ENCODE results near the gene ASMT.
A peak's percentile ranks its signal among the peaks of the same experiment; 100 is the strongest.
"Not testable (repeated sequence)": the region's sequence is repeated elsewhere in the genome, so short reads cannot be mapped to it uniquely, and the experiment has no call there.

The ASMT gene

DNA sequence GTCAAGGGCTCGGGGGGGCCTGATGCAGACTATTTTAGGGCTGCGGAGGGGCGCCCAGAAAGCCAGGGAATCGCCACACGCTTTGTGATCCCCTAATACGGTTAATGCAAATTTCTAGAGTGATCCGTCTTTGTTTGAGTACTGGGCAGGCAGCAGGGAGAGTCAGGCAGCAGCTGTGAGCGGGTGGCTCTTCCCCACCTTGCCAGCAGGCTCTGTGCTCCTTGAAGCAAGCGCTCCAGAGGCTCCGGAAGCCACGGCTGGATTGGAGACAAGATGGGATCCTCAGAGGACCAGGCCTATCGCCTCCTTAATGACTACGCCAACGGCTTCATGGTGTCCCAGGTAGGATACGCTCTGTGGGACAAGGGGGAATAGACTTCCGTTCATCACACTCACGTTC, at the start of gene ASMT:
Gene ASMT, plus strand, starts transcription at position 133 of the 400 bp plus-strand sequence. Its CDS starts 141 bp downstream, at position 274.
- DNase-seq, result no peak

DNA sequence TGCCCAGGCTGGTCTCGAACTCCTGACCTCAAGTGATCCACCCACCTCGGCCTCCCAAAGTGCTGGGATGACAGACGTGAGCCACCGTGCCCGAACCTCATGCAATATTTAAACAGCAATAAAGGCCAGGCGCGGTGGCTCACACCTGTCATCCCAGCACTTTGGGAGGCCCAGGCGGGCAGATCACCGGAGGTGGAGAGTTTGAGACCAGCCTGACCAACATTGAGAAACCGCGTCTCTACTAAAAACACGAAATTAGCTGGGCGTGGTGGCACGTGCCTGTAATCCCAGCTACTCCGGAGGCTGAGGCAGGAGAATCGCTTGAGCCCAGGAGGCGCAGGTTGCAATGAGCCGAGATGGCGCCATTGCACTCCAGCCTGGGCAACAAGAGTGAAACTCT, 40.7 kb upstream of the ASMT start:
- DNase-seq, result not testable (repeated sequence)

- no peak for DNase-seq
Measured at GRCh38 chrX:1576201-1576992, 38.5 kb upstream of the ASMT start.

DNA sequence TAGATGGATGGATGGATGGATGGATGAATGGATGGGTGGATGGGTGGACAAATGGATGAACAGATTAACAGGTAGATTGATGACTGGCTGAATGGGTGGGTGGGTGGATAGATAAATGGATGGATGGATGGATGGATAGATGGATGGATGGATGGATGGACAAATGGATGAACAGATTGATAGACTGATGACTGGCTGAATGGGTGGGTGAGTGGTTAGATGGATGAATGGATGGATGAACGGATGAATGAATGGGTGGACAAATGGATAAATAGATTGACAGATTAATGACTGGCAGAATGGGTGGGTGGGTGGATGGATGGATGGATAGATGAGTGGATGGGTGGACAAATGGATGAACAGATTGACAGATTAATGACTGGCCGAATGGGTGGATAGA, 37.0 kb upstream of the ASMT start:
- no peak for DNase-seq

- DNase-seq, result no peak
Measured at GRCh38 chrX:1578511-1579173, 36.2 kb upstream of the ASMT start.

GRCh38 chrX:1581132-1581531, 33.7 kb upstream of the ASMT start:
- peak; percentile 15 for DNase-seq

DNA sequence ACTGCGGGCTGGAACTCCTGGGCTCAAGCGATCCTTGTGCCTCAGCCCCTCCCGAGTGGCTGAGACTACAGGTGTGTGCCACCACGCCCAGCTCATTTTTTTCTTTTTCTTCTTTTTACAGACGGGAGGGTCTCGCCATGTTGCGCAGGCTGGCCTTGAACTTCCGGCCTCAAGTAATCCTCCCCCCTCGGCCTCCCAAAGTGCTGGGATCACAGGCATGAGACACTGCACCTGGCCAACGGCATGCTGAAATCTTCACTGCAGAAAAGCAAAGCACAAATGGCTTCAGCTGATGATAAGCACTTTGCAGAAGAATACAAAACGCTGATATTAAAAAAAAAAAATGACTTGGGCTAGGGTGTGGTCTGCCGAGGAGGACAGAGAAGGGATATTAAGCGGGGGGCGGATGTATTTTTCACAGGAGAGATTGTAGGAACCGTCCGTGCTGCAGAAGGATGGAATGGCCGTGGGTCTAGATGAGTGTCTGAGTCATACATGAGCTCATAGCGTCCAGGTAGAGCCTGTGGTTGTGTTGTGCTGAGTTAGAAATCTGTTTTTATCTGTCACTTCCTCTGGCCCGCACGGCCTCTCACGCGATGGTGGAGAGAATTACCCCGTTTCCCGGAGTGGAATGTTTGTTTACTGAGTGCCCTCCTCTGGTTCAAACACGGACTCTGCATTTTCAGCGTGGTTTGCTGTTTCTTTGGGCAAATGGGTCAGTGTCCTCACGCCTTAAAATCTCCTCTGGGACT, 32.0 kb upstream of the ASMT start:
- no peak for DNase-seq

DNA sequence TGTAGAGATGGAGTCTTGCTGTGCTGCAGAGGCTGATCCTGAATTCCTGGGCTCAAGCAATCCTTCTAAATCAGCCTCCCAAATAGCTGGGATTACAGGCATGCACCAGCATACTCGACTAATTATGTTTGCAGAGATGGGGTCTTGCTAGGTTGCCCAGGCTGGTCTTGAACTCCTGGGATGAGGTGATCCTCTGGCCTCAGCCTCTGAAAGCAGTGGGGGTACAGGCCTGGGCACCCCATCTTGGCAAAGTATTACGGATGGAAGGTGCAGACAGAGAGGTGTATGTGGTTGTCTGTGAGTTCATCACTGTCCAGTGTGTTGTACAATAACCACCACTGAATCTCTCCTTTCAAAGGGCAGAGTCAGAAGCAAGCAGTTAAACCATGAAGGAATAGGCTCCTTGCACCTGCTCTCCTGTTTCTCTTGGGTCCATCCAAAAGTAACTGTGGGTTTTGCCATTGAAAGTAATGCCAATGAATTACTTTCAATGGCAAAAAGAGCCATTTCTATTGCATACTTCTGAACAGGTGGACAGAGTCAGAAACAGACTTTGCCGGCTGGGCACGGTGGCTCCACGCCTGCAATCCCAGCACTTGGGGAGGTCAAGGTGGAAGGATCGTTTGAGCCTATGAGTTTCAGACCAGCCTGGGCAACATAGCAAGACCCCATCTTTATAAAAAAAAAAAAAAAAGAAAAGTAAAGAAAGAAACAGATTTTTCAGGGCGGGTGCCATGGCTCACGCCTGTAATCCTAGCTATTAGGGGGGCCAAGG, 30.4 kb upstream of the ASMT start:
- no peak for DNase-seq

- DNase-seq, result no peak
Measured at GRCh38 chrX:1587161-1587560, 27.7 kb upstream of the ASMT start.

DNA sequence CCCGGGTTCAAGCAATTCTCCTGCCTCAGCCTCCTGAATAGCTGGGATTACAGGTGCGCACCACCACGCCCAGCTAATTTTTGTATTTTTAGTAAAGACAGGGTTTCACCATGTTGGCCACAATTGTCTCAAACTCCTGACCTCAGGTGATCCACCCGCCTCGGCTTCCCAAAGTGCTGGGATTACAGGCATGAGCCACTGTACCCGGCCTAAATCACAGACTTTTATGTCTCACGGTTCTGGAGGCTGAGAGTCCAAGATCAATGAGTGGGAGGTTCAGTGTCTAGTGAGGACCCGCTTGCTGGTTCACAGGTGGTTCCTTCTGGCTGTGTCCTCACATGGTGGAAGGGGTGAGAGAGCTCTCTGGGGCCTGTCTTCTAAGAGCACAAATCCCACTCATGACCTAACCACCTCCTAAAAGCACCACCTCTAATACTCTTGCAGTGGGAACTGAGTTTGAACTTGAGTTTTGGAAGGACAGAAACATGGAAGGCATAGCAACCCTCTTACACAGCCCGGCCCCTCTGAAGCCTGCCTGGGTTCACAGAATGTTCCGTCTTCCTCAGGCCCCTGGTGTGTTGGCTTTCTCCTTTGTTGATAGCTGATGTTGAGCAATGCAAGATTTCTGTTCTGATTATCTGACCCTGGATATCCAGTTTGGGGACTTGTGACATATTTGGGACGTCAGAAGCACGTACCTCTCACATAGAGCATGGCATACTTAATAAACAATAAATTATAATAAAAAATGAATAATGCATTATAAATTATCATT, 25.3 kb upstream of the ASMT start:
- no peak for DNase-seq

DNA sequence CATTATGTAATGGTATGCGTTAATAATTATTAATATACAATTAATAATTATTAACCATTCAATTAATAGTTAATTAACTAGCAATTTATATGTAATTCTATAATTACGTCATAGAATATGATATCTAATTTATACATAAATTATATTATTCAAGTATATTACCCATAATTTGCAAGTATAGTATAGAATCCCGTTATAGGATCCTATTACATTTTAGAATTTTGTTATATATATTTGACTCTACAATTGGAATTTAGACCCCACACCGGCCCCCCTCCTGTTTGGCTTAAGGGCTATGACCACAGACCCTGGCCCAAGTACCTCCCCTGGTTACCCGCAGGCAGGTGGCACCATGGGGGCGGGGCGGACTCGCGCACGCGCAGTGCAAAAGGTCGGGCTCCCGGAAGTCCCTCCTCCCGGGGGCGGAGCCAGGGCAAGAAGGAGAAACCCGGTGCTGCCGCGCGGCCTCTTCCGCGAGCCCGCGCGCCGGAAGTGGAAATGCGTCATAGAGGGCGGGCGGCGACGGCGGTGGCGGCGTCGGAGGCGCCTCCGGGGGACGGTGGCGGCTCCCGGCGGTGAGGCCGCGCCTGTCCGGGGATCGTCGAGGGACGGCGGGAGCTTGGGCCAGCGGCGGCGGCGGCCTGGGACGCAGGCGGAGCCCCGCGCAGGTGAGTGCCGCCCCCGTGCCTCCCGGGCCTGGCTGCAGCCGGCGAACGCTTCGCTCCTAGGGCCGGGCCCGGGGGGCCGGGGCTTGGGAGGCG, 23.6 kb upstream of the ASMT start, which contains the start of gene AKAP17A:
Gene AKAP17A, plus strand, starts transcription at position 503 of the 761 bp plus-strand sequence. CDS start 1,859 bp downstream, outside the sequence.
- peak; percentile 93 for DNase-seq

DNA sequence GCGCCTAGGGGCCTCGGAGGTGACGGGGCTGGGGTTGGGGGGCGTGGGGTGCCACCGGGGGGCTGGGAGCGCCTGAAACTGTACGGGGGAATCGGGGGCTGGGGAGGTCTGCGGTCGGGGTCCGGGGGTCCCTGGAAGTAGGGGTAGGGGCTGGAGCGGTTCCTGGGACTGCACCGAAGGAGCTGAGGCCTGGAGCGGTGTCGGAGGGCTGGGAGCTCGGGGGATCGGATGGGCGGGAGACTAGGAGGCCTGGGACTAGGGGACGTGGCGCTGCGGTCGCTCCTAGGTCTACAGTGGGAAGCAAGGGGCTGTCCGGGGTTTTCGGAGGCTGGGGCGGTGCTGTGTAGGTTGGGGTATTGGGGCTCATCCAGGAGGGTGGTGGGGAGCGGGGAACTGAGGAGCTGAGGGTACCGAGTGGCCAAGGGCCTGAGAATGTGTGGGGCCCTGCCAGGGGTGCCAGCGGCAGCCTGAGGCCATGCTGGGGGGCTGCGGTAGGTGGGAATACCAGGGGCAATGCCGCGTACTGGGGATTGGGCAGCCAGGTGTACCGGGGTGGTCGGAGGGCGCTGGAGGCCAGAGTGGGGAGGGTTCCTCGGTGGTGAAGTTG, 22.9 kb upstream of the ASMT start:
- no peak for DNase-seq

- DNase-seq, result peak; percentile 7
Measured at GRCh38 chrX:1592470-1593142, 22.3 kb upstream of the ASMT start.

- DNase-seq, result no peak
Measured at GRCh38 chrX:1593286-1594271, 21.3 kb upstream of the ASMT start.

GRCh38 chrX:1595711-1596060, 19.2 kb upstream of the ASMT start:
- no peak for DNase-seq

DNA sequence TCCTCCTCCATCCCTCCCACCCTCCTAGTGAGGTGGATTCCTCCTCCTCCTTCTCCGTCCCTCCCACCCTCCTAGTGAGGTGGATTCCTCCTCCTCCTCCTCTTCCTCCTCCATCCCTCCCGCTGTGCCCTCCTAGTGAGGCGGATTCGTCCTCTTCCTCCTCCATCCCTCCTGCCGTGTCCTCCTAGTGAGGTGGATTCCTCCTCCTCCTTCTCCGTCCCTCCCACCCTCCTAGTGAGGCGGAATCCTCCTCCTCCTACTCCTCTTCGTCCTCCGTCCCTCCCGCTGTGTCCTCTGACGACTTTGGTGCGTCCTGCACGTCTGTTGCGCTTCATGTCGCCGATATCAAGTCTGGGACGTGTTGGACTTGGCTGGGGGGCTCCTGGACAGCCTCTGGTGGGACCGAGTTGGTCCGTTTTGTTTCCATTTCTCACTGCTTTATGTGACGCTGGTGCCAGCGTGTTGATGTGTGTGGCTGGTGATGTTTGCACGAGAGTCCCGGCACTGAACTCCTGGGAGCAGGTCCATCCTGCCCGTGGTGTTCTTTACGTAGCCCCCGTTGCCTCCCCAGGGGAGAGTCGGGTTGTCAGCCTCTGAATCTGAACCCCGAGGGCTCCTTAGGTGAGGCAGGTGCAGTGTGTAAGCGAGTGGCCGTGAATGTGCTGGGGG, 18.0 kb upstream of the ASMT start:
- no peak for DNase-seq

GRCh38 chrX:1597345-1598020, 17.4 kb upstream of the ASMT start:
- DNase-seq, result no peak

Data from kidney glomerular epithelial cell (primary cell).